HG03469 (cell line): Measurements from ENCODE around the gene RPS6KA6.

Source experiments
- ATAC-seq: cut with Tn5 transposase; IDR thresholded peaks from one replicate; pipeline ENCODE4 v1.9.1; 2021; ENCODE audit warnings: mild to moderate bottlenecking, moderate library complexity, moderate number of reproducible peaks; ENCODE audit not compliant: unreplicated experiment

Gene RPS6KA6

DNA sequence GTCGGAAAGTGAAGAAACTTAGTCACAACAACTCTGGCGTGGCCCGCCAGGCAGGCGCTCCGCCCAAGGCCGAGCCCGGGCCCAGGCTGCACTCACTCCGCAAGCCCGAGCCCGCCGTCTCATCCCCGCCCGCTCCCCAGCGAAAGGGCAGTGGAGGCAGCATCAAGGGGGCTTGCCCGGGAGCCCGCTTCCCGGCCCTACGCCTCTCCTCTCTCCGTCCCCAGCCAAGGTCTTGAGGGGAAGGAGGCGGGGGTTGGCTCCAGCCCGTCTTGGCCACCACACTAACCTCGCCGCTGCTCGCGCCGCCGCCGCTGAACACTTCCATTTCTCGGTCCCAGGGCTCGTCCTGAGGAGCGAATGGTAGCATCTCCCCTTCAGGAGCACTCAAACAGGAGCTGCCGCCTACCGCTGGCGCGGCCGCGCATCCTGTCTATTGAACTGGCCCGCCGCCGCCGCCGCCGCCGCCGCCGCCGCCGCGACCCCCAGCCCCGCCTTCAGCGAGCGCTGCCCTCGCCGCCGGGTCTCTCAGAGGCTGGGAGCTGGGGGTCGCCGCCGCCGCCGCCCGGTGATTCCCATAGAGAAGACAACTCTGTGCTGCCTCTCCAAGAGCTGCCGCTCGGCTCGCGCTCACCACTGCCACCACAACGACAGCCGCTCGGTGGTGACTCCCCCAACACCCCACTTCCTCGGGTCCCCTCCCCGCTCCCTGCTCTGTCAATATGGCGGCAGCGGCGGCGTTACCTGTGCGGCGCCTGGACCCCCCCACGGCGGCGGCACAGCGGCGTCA, at the start of gene RPS6KA6:
Gene RPS6KA6 (minus strand): TSS at position 667 of the 787 bp plus-strand sequence. CDS start 300 bp downstream, at position 367.
- peak; percentile 45 for ATAC-seq

DNA sequence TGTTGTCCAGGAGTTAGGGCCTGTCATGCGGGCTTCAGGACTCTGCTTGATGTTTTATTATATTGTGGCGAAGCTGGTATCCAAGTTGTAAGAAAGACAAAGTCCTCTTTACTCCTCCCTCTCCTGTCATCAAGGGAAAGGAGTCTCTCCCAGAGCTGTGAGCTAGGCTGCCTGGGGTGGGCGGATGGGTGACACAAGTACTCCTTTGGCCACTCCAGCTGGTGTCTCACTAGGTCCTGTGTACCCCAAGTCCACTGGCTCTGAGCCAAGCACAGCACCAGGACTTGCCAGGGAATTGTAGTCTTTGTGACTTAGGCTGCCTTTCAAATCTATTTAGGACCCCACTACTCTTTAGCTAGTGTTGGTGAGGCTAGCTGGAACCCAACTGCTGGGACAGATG, 36.7 kb upstream of the RPS6KA6 start:
- ATAC-seq, result no peak

DNA sequence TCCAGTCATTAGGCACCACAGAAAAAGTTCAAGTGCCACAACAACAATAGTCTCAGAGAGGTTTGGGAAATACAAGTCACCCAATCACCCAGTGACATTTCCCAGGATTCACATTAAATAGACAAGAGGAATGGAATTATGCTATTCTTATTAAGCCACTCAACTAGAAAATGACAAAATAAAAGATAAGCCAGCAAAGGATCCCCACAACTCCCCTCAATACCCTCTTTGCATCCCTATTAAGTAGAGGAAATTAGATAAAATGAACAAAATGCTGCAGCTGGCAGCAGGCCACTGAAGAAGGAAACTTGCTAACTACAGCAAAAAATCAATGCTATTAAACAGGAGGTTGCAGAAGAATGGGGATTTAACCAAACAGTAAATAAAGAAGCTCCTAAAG, 35.3 kb upstream of the RPS6KA6 start:
- ATAC-seq, result no peak

DNA sequence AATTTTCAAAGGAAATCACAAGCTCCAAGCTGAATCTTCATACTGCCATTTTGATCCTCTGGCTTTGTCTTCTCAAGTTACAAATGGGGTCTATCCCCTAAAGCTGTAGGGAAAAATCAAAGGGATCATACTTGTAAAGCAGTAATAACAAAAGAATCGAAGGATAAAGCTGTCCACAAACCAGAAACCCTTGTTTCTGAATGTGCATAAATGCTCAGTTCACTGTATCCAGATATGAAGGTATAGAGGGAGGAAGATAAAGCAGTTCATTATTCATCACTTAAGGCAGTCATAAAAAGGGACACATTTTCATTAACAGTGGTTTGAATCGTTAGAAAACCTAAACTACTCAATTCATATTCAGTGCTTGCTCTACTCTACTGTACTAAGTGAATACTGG, 33.2 kb upstream of the RPS6KA6 start:
- ATAC-seq, result no peak

DNA sequence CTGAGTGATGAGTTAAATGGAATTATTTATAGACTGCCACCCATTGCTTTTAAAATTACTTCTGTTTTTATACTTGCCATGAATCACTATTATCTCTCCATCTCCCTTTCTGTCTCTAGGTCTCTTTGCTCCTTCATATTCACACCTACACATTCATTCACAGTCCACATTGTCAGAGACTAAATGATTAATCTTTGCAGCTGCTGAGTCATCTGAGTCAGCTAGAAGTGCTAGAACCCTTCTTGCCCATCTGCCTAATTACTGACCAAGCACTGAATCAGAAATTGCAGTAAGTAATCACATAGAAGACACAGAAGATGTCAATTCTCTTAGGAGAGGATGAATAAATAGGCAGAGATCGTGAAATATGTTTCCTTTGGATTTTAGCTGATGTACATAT, 31.6 kb upstream of the RPS6KA6 start:
- peak; percentile 64 for ATAC-seq

DNA sequence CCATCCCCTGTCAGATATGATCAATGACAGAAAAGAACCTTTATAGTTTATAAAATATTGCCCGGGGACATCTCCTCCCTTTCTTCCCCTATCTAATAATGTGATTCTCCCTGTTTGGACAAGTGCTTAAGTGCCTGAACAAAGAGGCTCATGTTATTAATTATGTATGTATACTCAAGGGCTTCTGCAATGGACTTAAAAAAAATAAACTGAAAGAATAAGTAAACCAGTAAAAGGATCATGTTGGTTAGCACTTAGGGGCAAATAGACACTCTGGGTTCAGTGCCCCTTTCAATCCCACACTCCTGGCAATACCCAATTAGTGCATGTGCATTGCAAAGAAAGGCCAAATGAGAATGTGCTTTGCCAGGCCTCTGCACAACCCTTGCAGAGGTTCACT, 30.7 kb upstream of the RPS6KA6 start:
- no peak for ATAC-seq

DNA sequence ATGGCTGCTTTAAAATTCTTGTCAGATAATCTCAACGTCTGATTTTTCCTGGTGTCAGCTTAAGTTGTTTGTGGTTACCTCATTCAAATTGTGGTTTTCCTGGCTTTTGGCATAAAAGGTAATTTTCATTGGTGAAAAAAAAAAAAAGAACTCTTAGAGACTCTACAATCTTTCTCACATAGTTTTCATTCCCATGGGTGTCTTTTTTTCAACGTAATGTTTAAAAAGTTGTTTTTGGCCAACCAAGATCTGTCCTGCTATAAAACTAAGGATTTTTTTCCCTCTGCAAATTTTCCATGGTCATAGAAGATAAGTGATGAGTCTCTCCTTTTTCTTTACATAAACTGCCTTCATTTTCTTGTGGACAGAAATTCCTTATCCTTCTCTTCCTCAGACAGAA, 28.9 kb upstream of the RPS6KA6 start:
- no peak for ATAC-seq

DNA sequence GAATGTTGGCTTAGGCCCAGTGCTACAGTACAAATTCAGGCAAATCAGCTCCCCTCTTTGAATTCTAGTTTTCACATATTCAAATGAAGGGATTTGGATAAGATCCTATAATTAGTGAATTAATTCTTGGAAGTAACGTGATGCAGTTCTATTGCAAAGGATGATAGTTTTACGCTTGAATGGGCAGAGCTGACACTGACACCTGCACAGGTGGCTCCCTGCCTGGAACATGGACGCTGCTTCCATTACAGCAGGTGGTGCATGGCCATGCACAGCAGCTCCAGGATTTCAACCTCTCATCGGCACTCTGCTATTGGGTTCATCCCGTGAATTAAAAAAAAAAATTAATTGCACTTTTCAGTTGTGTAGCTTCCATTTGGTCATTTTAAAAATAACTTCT, 28.4 kb upstream of the RPS6KA6 start:
- no peak for ATAC-seq

DNA sequence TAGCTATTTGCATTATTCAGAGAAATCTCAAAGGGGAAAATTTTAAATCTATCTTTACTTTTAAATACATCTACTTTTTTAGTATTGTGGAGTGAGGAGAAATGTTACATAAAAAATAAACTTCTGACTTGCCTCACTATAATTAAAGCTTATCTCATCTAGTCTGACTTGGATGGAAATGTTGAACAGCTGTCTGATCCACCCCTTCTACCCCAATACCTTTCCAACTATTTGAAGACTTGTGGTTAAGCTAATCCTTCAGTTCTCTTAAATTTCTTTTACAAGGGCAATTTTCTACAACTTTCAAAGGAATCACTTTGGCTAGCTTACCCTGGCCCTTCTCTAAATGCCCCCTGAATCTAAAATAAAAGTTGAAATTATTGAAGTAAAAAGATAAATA, 17.3 kb upstream of the RPS6KA6 start:
- ATAC-seq, result no peak

DNA sequence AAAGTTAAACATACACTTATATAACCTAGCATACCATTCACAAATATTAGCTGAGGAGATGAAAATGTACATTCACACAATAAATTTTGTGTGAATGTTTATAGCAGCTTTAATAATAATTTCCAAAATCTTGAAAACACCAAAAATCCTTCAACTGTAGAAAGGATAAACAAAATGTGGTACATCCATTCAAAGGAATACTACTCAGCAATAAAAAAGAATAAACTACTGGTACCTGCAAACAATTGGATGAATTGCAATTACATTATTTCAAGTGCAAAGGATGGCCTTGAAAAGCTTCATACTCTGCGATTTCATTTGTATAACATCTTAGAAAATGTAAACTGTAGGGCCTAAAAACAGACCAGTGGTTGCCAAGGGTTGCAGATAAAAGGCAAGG, 11.7 kb upstream of the RPS6KA6 start:
- no peak for ATAC-seq

DNA sequence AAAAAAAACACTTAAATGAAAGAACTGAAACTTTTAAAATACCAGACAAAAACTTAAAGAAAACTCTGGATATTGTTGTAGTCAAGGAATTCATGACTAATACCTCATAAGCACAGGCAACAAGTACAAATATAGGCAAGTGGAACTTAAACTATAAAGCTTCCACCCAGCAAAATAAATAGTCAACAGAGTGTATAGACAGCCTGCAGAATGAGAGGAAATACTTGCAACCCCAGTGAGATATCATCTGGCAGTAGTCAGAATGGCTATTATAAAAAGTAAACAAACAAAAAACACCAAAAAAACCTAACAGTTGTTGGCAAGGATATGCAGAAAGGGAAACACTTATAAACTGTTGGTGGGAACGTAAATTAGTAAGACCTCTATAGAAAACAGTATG, 9.6 kb upstream of the RPS6KA6 start:
- no peak for ATAC-seq

DNA sequence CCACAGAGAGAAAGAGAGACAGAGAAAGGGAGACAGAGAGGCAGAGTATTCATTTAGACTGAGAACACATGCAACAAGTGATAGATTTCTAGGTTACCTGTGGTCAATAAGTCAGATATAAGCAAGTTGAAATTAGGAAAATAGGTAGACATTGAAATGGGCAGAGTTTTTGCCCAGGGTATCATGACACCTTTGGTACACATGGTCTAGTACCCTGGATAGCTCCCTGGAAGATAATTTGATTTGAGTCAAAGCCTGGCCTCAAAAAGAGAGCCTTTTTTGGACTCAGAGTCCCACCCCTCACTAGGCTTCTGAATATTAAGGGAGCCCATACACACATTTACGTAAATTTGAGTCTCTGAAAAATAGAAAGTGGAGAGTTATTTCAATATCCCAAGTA, 4.0 kb upstream of the RPS6KA6 start:
- ATAC-seq, result no peak

DNA sequence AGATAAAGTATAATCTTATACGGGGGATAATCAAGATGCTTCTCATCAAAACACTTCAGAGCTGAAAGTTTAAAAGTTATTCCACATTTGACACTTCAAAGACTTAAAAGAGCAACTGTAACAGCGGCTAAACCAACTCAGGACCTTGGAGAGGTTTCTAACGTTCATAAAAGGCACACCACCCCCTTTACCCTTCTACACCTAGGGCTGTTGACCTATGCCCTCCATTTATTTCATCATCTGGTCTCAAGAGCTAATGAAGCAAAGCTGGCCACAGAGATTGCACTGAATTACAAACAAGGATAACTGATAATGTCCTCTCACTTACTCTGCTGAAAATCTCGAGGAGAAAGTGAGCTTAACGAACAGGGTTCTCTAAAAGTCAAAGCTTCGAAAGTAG, 1.1 kb upstream of the RPS6KA6 start:
- no peak for ATAC-seq

DNA sequence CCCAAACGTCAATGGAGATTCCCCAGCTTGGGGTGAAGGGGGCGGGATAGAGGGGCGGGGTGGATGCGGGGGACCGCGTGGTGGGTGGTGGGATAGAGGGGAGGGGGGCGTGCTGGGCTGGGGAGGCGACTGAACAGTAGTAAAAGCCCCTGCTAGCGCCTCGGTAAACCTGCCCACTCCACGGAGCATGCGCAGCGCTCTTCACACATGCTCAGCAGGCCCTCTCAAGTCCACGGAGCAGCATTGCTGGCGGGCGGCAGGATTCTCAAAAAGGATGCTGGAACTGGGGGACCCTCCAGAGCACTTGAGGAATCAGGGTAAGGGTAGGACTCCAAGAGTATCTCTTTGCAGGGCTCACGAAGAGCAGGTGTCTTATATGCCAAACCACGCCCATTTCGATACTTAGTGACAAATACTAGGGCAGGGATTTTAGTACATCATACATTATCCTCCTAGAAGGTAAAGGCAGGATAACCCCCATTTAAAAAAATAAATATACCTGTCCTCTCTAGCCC, 378 bp upstream of the RPS6KA6 start:
- peak; percentile 48 for ATAC-seq

DNA sequence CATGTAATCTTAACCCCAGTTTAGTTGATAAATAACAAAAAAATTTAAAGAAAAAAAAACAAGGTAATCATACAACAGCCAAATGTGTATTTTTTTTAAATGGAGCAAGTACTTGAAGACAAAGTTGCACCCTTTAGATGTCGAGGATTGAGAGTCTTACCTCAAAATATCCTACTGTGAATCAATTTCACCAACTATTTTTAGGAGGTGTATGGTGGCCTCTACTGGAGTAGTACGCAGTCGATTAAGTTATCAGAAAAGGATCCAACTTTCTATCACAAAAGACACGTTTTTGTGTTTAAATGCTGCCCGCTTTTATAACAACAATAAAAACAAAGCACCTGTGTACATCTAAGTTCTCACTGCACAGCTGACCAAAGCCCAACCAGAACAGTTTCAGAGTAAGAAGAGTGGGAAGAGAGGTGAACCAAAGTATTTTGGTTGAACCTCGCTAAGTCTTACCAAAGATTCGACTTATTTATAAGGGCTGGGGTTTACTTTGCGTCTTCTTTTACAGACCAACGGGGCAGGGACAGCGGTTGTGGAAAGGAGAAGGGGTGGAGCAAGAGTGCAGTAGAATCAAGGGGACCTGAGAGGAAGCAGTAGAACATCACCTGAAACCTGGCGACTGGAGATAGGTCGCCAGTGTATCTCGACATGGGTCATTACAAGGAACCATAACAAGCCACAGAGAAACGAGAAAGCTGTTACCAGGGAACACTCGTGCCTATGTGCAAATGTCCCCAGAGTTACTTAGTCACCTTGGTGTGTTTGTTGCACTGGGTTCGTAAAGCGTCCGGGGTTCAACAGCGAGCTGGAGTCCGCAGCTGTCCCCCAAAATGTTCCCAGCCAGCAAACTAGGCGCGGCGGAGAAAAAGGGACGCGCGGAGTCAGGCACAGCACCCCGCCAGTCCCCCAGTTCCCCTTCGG, 1.1 kb downstream of the RPS6KA6 start:
- peak; percentile 27 for ATAC-seq

DNA sequence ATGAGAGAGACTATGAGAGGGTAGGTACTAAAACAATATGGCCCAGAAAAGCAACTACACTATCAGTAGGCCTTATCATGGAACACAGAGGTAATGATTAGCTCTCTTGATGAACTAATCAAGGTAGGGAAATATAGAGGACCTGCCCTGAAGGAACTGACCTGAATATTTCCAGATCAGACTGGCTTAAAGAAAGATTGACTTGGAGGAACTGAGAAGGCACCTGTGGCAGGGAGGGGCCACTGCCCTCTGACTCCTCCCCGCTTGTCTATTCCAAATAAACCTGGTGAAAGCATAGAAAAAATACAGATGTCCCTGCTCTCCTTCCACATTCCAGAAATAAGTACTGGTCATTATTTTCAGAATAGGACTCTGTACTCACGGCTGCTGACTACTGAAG, 5.5 kb downstream of the RPS6KA6 start:
- no peak for ATAC-seq

DNA sequence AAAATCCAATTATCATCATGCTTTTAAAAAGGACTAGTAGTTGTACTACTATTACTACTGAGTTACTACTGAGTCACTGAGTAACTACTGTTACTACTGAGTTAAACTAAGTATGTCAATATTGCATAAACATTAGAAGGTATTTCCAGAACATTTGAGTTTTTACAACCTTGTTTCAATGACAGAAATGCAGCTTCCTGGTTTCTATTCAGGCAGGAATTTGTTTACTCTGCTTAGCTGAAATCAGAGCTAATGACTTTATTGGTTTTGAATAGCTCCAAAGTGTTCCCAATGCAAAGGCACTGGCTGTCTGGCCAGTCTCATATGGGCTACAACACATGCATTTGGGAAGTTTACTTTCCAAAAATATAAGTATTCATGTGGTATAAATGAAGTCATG, 12.0 kb downstream of the RPS6KA6 start:
- no peak for ATAC-seq

DNA sequence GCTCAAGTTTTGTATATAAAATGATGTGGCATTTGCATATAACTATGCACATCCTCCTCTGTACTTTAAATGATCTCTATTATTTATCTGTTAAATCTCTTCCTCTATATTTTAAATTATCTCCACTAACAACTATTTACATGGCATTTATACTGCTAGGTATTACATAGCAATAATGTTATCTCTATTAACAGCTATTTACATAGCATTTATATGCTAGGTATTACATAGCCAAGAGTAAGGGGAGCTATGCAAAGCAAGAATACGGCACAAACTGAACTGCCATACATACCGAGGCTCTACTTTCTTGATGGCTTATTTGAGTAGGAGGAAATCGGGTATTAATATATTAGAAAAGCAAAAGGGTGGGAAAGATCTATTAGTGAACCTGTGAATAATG, 12.7 kb downstream of the RPS6KA6 start:
- ATAC-seq, result no peak

DNA sequence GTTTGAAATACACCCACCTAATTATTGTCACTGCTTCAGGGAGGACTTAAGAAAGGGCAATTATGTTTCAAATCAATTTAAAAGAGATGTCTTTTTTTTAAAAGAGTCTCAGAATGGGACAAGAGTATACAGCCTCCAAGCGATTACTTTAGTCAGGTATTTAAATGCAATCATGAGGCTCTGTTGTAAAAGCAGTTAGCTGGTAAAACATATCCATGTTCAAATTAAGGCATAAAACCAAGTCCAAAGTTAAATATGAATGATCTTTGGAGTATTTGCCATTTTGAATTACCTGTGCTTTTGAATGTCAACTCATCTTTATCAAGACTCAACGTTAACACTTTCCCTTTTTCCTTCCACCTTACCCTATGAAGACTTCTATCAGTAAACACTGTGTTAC, 13.7 kb downstream of the RPS6KA6 start:
- no peak for ATAC-seq

DNA sequence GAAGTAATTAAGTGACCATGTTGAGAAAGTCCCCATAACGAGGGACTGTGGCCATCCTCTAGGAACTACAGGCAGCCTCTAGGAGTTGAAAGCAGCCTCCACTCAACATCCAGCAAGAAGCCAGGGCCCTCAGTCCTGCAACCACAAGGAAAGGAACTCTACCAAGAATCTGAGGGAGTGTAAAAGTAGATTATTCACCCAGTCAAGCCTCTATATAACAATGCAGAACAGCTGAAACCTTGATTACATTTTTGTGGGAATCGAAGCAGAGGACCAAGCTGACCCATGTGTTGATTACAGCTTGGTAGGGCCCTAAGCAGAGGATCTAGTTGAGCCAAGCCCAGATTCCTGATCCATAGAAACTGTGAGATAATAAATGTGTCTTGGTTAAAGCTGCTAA, 17.1 kb downstream of the RPS6KA6 start:
- ATAC-seq, result no peak

DNA sequence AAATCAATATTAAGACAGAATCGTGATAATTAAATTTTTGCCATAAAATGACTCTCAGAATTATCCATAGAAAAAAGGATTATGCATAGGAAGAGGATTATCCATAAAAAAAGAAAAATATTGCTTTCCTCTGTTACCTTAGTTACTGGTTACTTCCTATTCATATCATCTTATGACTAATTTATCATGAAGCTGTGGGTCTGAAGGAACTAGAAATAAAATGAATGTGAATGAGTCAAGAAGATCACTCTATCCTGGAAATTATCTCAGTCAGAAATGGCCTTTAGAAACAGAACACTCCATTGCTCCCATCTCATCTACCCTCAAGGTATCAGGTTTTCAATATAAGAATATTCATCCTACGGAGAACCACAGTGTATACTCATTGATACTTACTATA, 19.4 kb downstream of the RPS6KA6 start:
- ATAC-seq, result no peak

DNA sequence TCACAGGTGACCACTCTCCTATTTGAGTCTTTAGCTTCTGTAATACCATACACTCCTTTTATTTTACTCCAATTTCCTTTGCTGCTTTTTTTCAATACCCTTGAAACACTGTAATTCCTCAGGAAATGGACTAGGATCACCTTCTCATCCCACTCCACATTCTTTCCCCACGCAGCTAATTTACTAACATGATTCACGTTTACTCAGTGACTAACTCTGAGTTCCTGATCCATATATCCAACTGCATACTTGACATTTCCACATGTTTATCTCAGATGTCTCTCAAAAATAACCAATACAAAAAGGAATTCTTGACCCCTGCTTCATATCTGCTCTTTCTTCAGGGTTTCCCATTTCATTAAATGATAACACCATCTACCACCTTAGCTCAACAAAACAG, 19.9 kb downstream of the RPS6KA6 start:
- ATAC-seq, result no peak
